Natural killer cell (primary cell): ENCODE results near the gene ZNF552. TPM values are rescaled to one million over a fixed set of nuclear protein-coding genes. Genes with fewer than 3 reads are reported as not detected.

Experiments used
- ATAC-seq, 3 donors: fragments of 150-1000 bp in 2 of 3; fragments of 200-7000 bp in 1 of 3; cut with Tn5 transposase; 1 replicate in 1 of 3; 2 replicates in 2 of 3; pipeline ENCODE4 v1.10.0; 2021; ENCODE audit warnings: mild to moderate bottlenecking in 2 of 3, moderate library complexity in 2 of 3
- DNase-seq, 2 donors: peaks; one replicate each; pipeline versions ENCODE4 v3.0.0 to v3.0.0-alpha.2; 2013 to 2021; ENCODE audit warnings: mixed read lengths in 1 of 2
- H3K27ac ChIP-seq: one replicate; pipeline ENCODE4 v1.5.1; 2013; ENCODE audit warnings: mild to moderate bottlenecking, low read length
- H3K27me3 ChIP-seq: one replicate; pipeline ENCODE4 v1.6.1; 2013; ENCODE audit warnings: low read length; ENCODE audit not compliant: control insufficient read depth, insufficient read depth
- H3K36me3 ChIP-seq: one replicate; pipeline ENCODE4 v1.6.1; 2013; ENCODE audit warnings: low read length; ENCODE audit not compliant: control insufficient read depth, insufficient read depth
- H3K4me1 ChIP-seq: one replicate; pipeline ENCODE4 v1.6.1; 2013; ENCODE audit warnings: low read length; ENCODE audit not compliant: control insufficient read depth, insufficient read depth
- H3K4me3 ChIP-seq: one replicate; pipeline ENCODE4 v1.5.1; 2013; ENCODE audit warnings: low read length
- H3K9me3 ChIP-seq: one replicate; pipeline ENCODE4 v1.6.1; 2013; ENCODE audit warnings: low read length; ENCODE audit not compliant: control insufficient read depth, insufficient read depth
- H3K27ac Mint-ChIP-seq, 2 donors: one replicate each; pipeline ENCODE4 v1.8.0; 2022; ENCODE audit warnings: mild to moderate bottlenecking in 2 of 2, mixed read lengths in 2 of 2, moderate library complexity in 1 of 2
- H3K27me3 Mint-ChIP-seq, 2 donors: one replicate each; pipeline ENCODE4 v1.8.0; 2022; ENCODE audit warnings: low read depth in 2 of 2, mixed read lengths in 2 of 2
- H3K36me3 Mint-ChIP-seq: one replicate; pipeline ENCODE4 v1.8.0; 2022; ENCODE audit warnings: mixed read lengths
- H3K4me1 Mint-ChIP-seq, 2 donors: one replicate each; pipeline ENCODE4 v1.8.0; 2022; ENCODE audit warnings: mixed read lengths in 2 of 2
- H3K4me3 Mint-ChIP-seq: one replicate; pipeline ENCODE4 v1.8.0; 2022; ENCODE audit warnings: mild to moderate bottlenecking, moderate library complexity, mixed read lengths
- H3K9me3 Mint-ChIP-seq, 2 donors: one replicate each; pipeline ENCODE4 v1.8.0; 2022; ENCODE audit warnings: mixed read lengths in 2 of 2
- WGBS: methylation state at CpG from one replicate; pipeline ENCODE4 v1.1.7; 2013; ENCODE audit warnings: missing lambda C conversion rate; ENCODE audit not compliant: insufficient coverage; 5-methylcytosine and 5-hydroxymethylcytosine counted together
- intact Hi-C: fragments of 100-400 bp; cut with micrococcal nuclease; formaldehyde crosslinking; loops from one replicate; pipeline ENCODE4 v1.14.2; 2022
- total RNA-seq, 4 donors: library from RNA; stranded (reverse); fragments of 120-200 nt in 1 of 4; gene quantifications; one replicate each; pipeline versions ENCODE4 v1.2.3 to v1.2.4, GENCODE V29; 2013 to 2022
- TF ChIP-seq, protein P1 (sequence below): fragments of 200-600 bp; IDR thresholded peaks from one replicate; pipeline ENCODE4 v1.8.0; 2022; ENCODE audit warnings: antibody characterized with exemption

The ZNF552 gene
- total RNA-seq, 3 donors from 2014 or later (not counting 1 experiment from before 2014, with no cell fraction given), result 13.0 to 14.5 (median 14.3) TPM

DNA sequence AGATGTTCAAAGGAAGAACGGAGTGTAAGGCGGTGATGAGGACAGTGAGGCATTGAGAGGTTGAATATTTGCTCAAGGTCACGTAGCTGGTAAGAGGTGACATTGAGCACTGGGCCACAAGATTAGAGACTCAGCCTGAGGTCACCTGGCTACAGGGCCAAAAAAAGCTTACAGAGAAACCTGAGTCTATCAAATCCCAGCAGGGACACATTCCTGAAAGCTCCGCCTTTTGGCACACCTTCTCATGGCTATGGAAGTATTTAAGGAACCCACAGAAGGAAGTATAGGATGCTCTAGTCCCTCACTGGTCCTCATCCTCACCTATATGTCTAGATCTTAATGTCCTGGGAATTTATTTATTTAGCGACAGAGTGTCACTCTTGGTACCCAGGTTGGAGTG lies 27.8 kb downstream of the ZNF552 start:
- ATAC-seq (no peak), DNase-seq (no peak)
- Mint-ChIP-seq H3K27me3 (no peaks in the 10 kb centered on the region), H3K27ac (no peak overlapping the region), H3K4me3 (no peak overlapping the region), H3K36me3 (peaks cover 6% of the 10 kb centered on the region), H3K4me1 (peaks cover 0 to 24% of the 10 kb centered on the region in 2 donors), H3K9me3 (peaks cover 7 to 8% of the 10 kb centered on the region in 2 donors)
- Histone ChIP-seq H3K27me3 (no peaks in the 10 kb centered on the region), H3K4me1 (no peaks in the 10 kb centered on the region), H3K27ac (no peak overlapping the region), H3K9me3 (peaks cover 49% of the 10 kb centered on the region), H3K4me3 (no peak overlapping the region), H3K36me3 (peaks cover 2% of the 10 kb centered on the region)
- intact Hi-C loops, result no loop called here
- TF ChIP-seq, protein P1, sequence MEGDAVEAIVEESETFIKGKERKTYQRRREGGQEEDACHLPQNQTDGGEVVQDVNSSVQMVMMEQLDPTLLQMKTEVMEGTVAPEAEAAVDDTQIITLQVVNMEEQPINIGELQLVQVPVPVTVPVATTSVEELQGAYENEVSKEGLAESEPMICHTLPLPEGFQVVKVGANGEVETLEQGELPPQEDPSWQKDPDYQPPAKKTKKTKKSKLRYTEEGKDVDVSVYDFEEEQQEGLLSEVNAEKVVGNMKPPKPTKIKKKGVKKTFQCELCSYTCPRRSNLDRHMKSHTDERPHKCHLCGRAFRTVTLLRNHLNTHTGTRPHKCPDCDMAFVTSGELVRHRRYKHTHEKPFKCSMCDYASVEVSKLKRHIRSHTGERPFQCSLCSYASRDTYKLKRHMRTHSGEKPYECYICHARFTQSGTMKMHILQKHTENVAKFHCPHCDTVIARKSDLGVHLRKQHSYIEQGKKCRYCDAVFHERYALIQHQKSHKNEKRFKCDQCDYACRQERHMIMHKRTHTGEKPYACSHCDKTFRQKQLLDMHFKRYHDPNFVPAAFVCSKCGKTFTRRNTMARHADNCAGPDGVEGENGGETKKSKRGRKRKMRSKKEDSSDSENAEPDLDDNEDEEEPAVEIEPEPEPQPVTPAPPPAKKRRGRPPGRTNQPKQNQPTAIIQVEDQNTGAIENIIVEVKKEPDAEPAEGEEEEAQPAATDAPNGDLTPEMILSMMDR, result no peak
- 84% methylated on average over 5 of the region's 5 CpGs for WGBS

DNA sequence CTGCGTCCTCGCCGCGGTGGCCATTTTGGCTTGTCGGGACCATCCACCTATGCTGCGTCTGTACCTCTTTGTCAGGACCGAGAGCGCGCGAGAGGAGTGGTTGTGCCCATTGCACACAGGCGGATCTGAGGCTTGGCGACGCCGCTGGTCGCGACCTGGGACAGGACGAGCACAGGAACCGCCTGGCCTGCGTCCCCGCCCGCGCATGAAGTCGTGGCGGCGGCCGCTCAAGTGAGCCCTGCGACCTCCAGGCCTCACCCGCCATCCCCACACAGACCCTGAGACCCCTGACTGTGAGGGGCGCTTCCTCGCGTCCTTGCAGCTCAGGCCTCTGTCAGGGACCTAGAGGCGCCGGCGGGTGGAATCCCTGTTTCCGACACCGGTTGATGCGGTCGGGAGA lies 28.4 kb downstream of the ZNF552 start:
- no peak overlapping the region for H3K4me3 ChIP-seq
- H3K27ac Mint-ChIP-seq, result no peak overlapping the region
- 96% methylated on average over 38 of the region's 38 CpGs for WGBS
- DNase-seq, result no peak
- no peaks in the 10 kb centered on the region for H3K27me3 ChIP-seq
- no peak overlapping the region for H3K4me3 Mint-ChIP-seq
- no peak overlapping the region for H3K27ac ChIP-seq
- TF ChIP-seq, protein P1, result no peak
- H3K4me1 ChIP-seq, result no peaks in the 10 kb centered on the region
- H3K27me3 Mint-ChIP-seq, result no peaks in the 10 kb centered on the region
- intact Hi-C loops, result no loop called here
- H3K36me3 Mint-ChIP-seq, result peaks cover 8% of the 10 kb centered on the region
- peaks cover 7 to 8% of the 10 kb centered on the region in 2 donors for H3K9me3 Mint-ChIP-seq
- peaks cover 49% of the 10 kb centered on the region for H3K9me3 ChIP-seq
- peaks cover 0 to 24% of the 10 kb centered on the region in 2 donors for H3K4me1 Mint-ChIP-seq
- ATAC-seq, result no peak
- peaks cover 2% of the 10 kb centered on the region for H3K36me3 ChIP-seq

DNA sequence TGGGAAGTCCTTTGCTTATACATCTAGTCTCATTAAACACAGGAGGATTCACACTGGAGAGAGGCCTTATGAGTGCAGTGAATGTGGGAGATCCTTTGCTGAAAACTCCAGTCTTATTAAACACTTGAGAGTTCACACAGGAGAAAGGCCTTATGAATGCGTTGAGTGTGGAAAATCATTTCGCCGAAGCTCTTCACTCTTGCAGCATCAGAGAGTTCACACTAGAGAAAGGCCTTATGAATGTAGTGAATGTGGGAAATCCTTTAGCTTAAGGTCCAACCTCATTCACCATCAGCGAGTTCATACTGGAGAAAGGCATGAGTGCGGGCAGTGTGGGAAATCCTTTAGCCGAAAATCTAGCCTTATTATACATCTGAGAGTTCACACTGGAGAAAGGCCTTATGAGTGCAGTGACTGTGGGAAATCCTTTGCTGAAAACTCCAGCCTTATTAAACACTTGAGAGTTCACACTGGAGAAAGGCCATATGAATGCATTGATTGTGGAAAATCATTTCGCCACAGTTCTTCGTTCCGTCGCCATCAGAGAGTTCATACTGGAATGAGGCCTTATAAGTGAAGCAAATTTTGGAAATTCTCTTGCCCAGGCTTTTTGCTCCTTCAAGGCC lies 35.4 kb downstream of the ZNF552 start:
- Histone ChIP-seq H3K27me3 (no peaks in the 10 kb centered on the region), H3K9me3 (peaks cover 58% of the 10 kb centered on the region), H3K27ac (no peak overlapping the region), H3K4me1 (no peaks in the 10 kb centered on the region), H3K4me3 (no peak overlapping the region), H3K36me3 (peaks cover 52% of the 10 kb centered on the region)
- 97% methylated on average over 9 of the region's 10 CpGs for WGBS
- DNase-seq (no peak), ATAC-seq (no peak)
- H3K36me3 Mint-ChIP-seq, result peaks cover 55% of the 10 kb centered on the region
- TF ChIP-seq, protein P1, result no peak
- peaks cover 9 to 14% of the 10 kb centered on the region in 2 donors for H3K4me1 Mint-ChIP-seq
- peaks cover 14 to 18% of the 10 kb centered on the region in 2 donors for H3K9me3 Mint-ChIP-seq
- H3K4me3 Mint-ChIP-seq, result no peak overlapping the region
- intact Hi-C loops, result no loop called here
- no peaks in the 10 kb centered on the region for H3K27me3 Mint-ChIP-seq
- no peak overlapping the region for H3K27ac Mint-ChIP-seq

DNA sequence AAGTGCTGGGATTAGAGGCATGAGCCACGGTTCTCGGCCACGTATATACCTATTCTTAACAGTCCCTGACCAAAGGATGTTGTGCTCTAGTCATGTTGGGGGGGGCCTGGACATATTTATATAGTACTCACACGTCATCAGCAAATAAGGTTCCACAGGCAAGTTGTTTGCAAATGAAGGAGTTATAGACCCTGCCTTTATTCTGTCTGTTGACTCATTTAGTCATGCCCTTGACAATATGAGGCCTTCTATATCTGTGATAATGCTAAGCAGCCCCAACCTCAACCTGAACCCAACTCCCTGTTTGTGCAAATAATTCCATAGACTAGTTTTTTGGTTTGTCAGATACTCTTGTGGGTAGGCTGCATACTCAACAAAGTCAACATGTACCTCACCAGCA lies 36.4 kb downstream of the ZNF552 start:
- Histone ChIP-seq H3K27me3 (no peaks in the 10 kb centered on the region), H3K4me3 (no peak overlapping the region), H3K4me1 (peaks cover 5% of the 10 kb centered on the region), H3K9me3 (peaks cover 64% of the 10 kb centered on the region), H3K36me3 (peaks cover 52% of the 10 kb centered on the region), H3K27ac (no peak overlapping the region)
- Mint-ChIP-seq H3K4me3 (no peak overlapping the region), H3K27me3 (no peaks in the 10 kb centered on the region), H3K27ac (no peak overlapping the region), H3K4me1 (peaks cover 15 to 20% of the 10 kb centered on the region in 2 donors), H3K36me3 (peaks cover 60% of the 10 kb centered on the region), H3K9me3 (peaks cover 14 to 18% of the 10 kb centered on the region in 2 donors)
- intact Hi-C loops, result no loop called here
- ATAC-seq (no peak), DNase-seq (no peak)
- 100% methylated on average over 4 of the region's 4 CpGs for WGBS
- TF ChIP-seq, protein P1, result no peak
